A549 treated with Hydrocortisone at 1 μM for 4 hours (cell line): ENCODE measurements around the gene MYO7A. TPM values are rescaled to one million over a fixed set of nuclear protein-coding genes. Genes with fewer than 3 reads are reported as not detected.

Experiments
- total RNA-seq: library from RNA; stranded (reverse); fragments of 200-300 nt; extraction: Qiagen RNA extraction; gene quantifications from 5 replicates; pipeline ENCODE4 v1.2.3, GENCODE V29; 2022

MYO7A gene
- total RNA-seq: 1.2 to 1.4 TPM (median 1.3 TPM) in 5 replicates

DNA sequence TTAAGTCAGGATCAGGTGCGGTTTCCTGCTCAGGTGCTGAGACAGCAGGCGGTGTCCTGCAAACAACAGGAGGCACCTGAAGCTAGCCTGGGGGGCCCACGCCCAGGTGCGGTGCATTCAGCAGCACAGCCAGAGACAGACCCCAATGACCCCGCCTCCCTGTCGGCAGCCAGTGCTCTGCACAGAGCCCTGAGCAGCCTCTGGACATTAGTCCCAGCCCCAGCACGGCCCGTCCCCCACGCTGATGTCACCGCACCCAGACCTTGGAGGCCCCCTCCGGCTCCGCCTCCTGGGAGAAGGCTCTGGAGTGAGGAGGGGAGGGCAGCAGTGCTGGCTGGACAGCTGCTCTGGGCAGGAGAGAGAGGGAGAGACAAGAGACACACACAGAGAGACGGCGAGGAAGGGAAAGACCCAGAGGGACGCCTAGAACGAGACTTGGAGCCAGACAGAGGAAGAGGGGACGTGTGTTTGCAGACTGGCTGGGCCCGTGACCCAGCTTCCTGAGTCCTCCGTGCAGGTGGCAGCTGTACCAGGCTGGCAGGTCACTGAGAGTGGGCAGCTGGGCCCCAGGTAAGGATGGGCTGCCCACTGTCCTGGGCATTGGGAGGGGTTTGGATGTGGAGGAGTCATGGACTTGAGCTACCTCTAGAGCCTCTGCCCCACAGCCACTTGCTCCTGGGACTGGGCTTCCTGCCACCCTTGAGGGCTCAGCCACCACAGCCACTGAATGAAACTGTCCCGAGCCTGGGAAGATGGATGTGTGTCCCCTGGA lies at the start of gene MYO7A:
Gene MYO7A, plus strand, starts transcription at position 327 of the 772 bp plus-strand sequence. CDS start 2,389 bp downstream, outside the sequence.

DNA sequence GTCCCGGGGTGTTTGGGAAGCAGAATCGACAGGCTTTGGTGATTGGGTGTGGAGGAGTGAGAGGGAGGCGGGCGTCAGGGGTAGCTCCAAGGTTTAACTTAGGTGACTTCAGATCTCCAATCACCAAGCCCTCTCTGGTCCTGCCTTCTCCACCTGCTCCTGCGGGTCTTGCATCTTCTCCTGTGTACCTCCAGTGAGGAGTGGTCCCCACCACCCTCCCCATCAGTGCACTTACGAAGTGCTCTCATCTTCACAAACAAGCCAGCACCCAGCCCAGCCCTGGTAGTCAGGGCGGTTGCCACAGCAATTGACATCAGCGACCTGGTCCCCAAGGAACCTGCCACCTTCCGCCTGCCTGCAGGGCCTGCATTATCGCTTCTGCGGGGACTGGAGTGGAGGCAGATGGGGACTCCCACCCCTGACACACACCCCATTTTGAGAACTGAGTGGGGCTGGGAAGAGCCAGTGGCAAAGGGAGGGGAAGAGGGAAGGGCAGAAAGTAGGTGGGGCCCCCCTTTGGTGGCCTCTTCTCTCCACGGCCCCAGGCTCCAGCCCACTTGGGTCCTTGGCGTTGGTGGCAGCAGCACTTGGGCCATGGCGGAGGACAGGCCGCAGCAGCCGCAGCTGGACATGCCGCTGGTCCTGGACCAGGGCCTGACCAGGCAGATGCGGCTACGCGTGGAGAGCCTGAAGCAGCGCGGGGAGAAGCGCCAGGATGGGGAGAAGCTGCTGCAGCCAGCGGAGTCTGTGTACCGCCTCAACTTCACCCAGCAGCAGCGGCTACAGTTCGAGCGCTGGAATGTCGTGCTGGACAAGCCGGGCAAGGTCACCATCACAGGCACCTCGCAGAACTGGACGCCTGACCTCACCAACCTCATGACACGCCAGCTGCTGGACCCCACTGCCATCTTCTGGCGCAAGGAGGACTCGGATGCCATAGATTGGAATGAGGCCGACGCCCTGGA lies 25.5 kb upstream of the MYO7A start, which contains the start of gene OMP:
Gene OMP, plus strand, starts transcription at position 595 of the 965 bp plus-strand sequence. Its CDS starts 0 bp downstream, at position 595.

Other genes with a start within 250 kb of the MYO7A start
- gene B3GNT6, start 93.8 kb upstream of the MYO7A start, total RNA-seq: 0.54 to 1.2 TPM (median 0.90 TPM) in 5 replicates
- 7.1 to 8.7 TPM (median 8.0 TPM) in 5 replicates for gene CAPN5, start 61.3 kb upstream of the MYO7A start, total RNA-seq
- gene OMP, start 25.4 kb upstream of the MYO7A start, total RNA-seq: not detected in 5 replicates
- not detected in 5 replicates for gene GDPD4, start 173.4 kb downstream of the MYO7A start, total RNA-seq